Measurements from ENCODE around the gene ZFP36L2. TPM values are rescaled to one million over a fixed set of nuclear protein-coding genes. Genes with fewer than 3 reads are reported as not detected.

Gene ZFP36L2
- total RNA-seq, 1 experiment from 2014 or later: 34.3 TPM

DNA sequence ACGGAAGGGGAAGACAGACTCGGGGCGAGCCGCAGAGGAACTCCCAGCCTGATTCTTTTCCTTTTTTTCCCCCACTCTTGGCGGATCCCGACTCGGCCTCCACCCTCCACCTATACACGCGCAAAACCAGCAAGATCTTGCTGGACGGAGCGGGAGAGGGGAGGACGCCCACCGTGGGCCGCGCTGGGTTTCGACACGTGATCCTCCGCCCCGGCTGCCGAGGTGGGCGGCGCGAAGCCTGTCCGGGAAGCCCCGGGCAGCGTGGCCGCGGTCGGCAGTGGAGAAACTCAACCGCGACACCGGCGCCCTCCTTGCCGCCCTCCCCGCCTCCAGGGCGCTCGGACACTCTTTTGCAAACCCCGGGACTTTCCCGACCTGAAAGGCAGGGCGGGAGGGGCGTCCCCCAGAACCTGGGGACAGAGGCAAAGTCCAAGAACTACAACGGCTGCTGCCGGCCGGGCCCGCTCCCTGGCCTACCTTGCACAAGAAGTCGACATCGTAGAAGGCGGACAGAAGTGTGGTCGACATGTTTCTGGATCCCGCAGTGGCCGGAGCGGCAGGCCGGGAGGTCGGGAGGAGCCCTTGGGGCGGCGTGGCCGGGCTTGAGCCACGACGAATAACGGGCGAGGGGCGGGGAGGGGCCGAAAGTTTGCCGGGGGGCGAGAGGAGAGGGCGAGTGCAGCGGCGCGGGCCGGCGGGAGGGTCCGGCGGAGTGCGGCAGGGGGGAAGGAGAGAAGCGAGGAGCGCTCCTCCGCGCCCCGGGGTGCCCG, 433 bp downstream of the ZFP36L2 start:
- DNase-seq: peak in 1 of 2 experiments; percentile 71
- Histone ChIP-seq H4K20me1 (ENCODE audit: insufficient read depth) (0 out of 2 replicates have a peak, but pooled peaks cover 9% of the 10 kb centered on the region), H3K4me2 (peak overlapping the region; percentile 99), H3K9me2 (ENCODE audit: insufficient read depth) (no peaks in the 10 kb centered on the region), H3K9me3 (ENCODE audit: insufficient read depth, low read depth) (no peaks in the 10 kb centered on the region), H3K36me3 (ENCODE audit: low read depth) (peaks cover 19% of the 10 kb centered on the region), H3K4me3 (peak overlapping the region; percentile 72), H3K4me1 (replicated peaks; ENCODE audit: insufficient read depth) (peaks cover 39% of the 10 kb centered on the region), H3F3A (ENCODE audit: insufficient read depth, low read depth) (peaks cover 64% of the 10 kb centered on the region), H3K79me2 (ENCODE audit: low read depth) (peaks cover 71% of the 10 kb centered on the region), H3K27ac (peak overlapping the region; percentile 92), H2AFZ (no peak overlapping the region; the same call in 1 of the 2 replicates), H3K27me3 (ENCODE audit: insufficient read depth, low read depth) (no peaks in the 10 kb centered on the region)
- ChIA-PET CTCF (interaction anchor here (1.3 to 1.4 kb wide), 2 partner anchors 58 to 259 kb away, joined by 4 to 9 read pairs; no protein-coding TSS in a partner anchor), POLR2A (ENCODE audit: unreplicated experiment) (interaction anchor here (0.6 to 1.2 kb wide), 10 partner anchors 46 to 775 kb away, joined by 3 to 19 read pairs (median 4); no protein-coding TSS in a partner anchor)
- no TSS peak for BruUV-seq (replicated peaks)
- intact Hi-C loops (cut with micrococcal nuclease; ENCODE audit: unreplicated experiment): loop anchor here (1.0 to 5.0 kb wide), 7 partner anchors 47 to 241 kb away; no protein-coding TSS in a partner anchor
- TF ChIP-seq EZH2 (IDR thresholded peaks at IDR 0.05; ENCODE audit: low read depth): no peak
- TF ChIP-seq, protein P1, sequence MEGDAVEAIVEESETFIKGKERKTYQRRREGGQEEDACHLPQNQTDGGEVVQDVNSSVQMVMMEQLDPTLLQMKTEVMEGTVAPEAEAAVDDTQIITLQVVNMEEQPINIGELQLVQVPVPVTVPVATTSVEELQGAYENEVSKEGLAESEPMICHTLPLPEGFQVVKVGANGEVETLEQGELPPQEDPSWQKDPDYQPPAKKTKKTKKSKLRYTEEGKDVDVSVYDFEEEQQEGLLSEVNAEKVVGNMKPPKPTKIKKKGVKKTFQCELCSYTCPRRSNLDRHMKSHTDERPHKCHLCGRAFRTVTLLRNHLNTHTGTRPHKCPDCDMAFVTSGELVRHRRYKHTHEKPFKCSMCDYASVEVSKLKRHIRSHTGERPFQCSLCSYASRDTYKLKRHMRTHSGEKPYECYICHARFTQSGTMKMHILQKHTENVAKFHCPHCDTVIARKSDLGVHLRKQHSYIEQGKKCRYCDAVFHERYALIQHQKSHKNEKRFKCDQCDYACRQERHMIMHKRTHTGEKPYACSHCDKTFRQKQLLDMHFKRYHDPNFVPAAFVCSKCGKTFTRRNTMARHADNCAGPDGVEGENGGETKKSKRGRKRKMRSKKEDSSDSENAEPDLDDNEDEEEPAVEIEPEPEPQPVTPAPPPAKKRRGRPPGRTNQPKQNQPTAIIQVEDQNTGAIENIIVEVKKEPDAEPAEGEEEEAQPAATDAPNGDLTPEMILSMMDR (conservative IDR thresholded peaks at IDR 0.05): no peak

DNA sequence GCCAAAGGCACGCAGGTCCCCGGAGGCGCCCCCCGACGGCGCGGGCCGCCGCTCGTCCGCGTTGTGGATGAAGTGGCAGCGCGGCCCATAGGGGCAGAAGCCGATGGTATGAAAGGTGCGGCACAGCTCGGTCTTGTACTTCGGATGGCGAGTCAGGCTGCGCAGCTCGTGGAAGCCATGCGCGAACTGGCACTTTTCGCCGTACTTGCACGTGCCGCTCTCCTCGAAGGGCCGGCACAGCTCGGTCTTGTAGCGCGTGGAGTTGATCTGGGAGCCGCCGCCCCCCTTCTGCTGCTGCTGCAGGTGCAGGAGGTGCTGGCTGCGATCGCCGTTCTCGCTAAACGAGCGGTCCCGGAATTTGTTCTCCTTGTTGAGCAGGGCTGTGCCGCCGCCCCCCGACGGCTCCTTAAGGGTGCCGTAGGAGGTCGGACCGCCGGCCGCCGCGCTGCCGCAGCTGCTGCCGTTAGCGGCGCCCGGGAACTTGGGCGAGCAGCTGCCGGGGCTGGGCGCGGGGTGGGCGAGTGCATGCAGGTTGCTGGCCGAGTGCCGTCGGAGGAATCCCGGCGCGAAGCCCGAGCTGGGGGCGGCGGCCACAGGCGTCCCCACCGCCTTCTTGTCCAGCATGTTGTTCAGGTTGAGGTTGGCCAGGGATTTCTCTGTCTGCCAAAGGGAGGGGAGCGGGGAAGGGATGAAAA, 1.2 kb downstream of the ZFP36L2 start:
- H2AFZ ChIP-seq: no peak overlapping the region; the same call in 1 of the 2 replicates
- H3K27ac ChIP-seq: peak overlapping the region; percentile 92
- intact Hi-C loops (cut with micrococcal nuclease; ENCODE audit: unreplicated experiment): loop anchor here (5.0 kb wide), 1 partner anchor 242 kb away; no protein-coding TSS in a partner anchor
- TSS peak; percentile 54 for BruUV-seq (replicated peaks)
- H3K4me2 ChIP-seq: peak overlapping the region; percentile 99
- no peaks in the 10 kb centered on the region for H3K9me3 ChIP-seq (ENCODE audit: insufficient read depth, low read depth)
- peaks cover 47% of the 10 kb centered on the region for H3K4me1 ChIP-seq (replicated peaks; ENCODE audit: insufficient read depth)
- H3F3A ChIP-seq (ENCODE audit: insufficient read depth, low read depth): peaks cover 64% of the 10 kb centered on the region
- H4K20me1 ChIP-seq (ENCODE audit: insufficient read depth): 0 out of 2 replicates have a peak, but pooled peaks cover 9% of the 10 kb centered on the region
- no peaks in the 10 kb centered on the region for H3K9me2 ChIP-seq (ENCODE audit: insufficient read depth)
- CTCF ChIA-PET: interaction anchor here (0.7 kb wide), 1 partner anchor 188 kb away, joined by 4 read pairs; no protein-coding TSS in a partner anchor
- peak overlapping the region; percentile 72 for H3K4me3 ChIP-seq
- peaks cover 19% of the 10 kb centered on the region for H3K36me3 ChIP-seq (ENCODE audit: low read depth)
- H3K27me3 ChIP-seq (ENCODE audit: insufficient read depth, low read depth): no peaks in the 10 kb centered on the region
- TF ChIP-seq EZH2 (IDR thresholded peaks at IDR 0.05; ENCODE audit: low read depth): no peak
- POLR2A ChIA-PET (ENCODE audit: unreplicated experiment): interaction anchor here (0.6 kb wide), 1 partner anchor 19 kb away, joined by 8 read pairs; no protein-coding TSS in a partner anchor
- peaks cover 78% of the 10 kb centered on the region for H3K79me2 ChIP-seq (ENCODE audit: low read depth)
- peak; percentile 67 to 71 for DNase-seq

DNA sequence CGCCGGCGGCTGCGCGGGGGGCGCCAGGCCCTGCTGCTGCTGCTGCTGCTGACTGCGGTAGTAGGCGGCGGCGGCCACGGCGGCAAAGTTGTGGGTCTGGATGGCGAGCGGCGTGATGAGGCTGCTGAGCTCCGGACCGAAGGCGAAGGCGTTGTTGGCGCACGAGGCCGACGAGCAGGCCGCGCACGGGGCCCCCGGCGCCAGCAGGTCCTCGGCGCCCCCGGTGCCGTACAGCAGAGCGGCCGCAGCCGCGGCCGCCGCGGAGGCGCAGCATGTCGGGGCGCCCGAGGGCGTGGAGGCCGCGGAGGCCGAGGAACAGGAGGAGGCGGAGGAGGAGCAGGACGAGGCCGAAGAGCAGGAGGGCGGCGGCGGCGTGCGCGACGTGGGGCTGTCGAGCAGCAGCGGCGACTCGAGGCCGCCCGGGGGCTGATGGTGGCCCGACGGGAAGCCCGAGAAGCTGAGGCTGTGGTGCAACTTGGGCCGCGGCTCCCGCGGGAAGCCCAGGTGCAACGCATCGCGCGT, 1.8 kb downstream of the ZFP36L2 start:
- no TSS peak for BruUV-seq (replicated peaks)
- H3K4me1 ChIP-seq (replicated peaks; ENCODE audit: insufficient read depth): peaks cover 48% of the 10 kb centered on the region
- H3K4me2 ChIP-seq: peak overlapping the region; percentile 99
- ChIA-PET POLR2A (ENCODE audit: unreplicated experiment) (interaction anchor here (0.6 kb wide), 1 partner anchor 18 kb away, joined by 8 read pairs; no protein-coding TSS in a partner anchor), CTCF (interaction anchor here (0.7 kb wide), 1 partner anchor 188 kb away, joined by 4 read pairs; no protein-coding TSS in a partner anchor)
- H3K9me3 ChIP-seq (ENCODE audit: insufficient read depth, low read depth): no peaks in the 10 kb centered on the region
- DNase-seq: peak in 1 of 2 experiments; percentile 43
- no peak for TF ChIP-seq EZH2 (IDR thresholded peaks at IDR 0.05; ENCODE audit: low read depth)
- TF ChIP-seq, protein P1 (conservative IDR thresholded peaks at IDR 0.05): no peak
- no peaks in the 10 kb centered on the region for H3K27me3 ChIP-seq (ENCODE audit: insufficient read depth, low read depth)
- H2AFZ ChIP-seq: no peak overlapping the region
- H3K79me2 ChIP-seq (ENCODE audit: low read depth): peaks cover 83% of the 10 kb centered on the region
- H3K27ac ChIP-seq: peak overlapping the region; percentile 92
- H4K20me1 ChIP-seq (ENCODE audit: insufficient read depth): 0 out of 2 replicates have a peak, but pooled peaks cover 9% of the 10 kb centered on the region
- H3K9me2 ChIP-seq (ENCODE audit: insufficient read depth): no peaks in the 10 kb centered on the region
- peaks cover 68% of the 10 kb centered on the region for H3F3A ChIP-seq (ENCODE audit: insufficient read depth, low read depth)
- H3K36me3 ChIP-seq (ENCODE audit: low read depth): peaks cover 19% of the 10 kb centered on the region
- H3K4me3 ChIP-seq: peak overlapping the region; percentile 72
- intact Hi-C loops (cut with micrococcal nuclease; ENCODE audit: unreplicated experiment): loop anchor here (5.0 kb wide), 1 partner anchor 243 kb away; no protein-coding TSS in a partner anchor
